ENCODE data around the gene TSPEAR.
"Not testable (repeated sequence)": the region's sequence is repeated elsewhere in the genome, so short reads cannot be mapped to it uniquely, and the experiment has no call there.

TSPEAR gene

DNA sequence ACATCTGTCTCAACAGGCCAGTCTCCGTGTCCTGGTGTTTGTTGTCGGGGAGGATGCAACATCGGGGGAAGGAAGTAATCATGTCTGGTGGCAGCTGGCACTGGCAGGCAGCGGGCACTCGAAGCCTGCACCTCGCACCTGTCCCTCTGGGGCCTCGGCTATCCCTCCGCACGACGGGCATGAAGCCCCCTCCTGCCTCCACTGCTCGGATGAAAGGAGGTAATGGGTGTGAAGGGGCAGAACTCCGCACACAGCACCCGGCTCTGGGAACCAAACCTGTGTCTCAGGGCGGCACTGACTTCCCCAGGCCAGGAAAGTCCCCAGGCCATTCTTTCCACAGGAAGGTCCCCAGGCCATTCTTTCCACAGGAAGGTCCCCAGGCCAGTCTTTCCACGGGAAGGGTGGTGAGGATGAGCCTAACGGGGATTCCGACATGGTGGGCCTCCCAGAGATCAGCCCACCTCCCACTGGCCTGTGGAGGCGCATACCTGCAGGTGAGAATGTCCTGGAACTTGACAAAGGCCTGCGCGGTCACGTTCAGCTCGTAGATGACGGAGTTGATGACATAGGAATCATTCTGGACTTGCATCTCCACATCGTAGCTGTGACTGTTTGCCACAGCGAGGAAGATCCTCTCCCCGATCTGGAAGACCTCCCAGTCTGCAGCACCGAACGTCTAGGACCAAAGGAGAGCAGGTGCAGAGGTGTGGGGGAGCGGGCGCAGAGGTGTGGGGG is 202.5 kb downstream of the TSPEAR start:
- DNase-seq (ENCODE audit: low read depth in 1 of 2, low spot score in 1 of 2): no peak

DNA sequence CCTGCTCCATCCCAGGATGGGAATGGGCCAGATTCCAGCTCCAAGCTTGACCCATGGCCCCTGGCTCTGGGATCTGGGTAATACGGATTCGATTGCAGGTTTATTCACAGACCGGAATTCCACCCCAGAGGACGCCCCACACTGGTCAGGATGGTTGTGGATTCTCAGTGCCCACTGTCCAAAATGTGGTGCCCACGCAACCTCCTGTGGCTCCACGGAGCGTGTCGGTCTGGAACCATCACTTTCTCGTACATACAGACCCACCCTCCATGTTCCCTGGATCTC is 203.0 kb downstream of the TSPEAR start:
- no peak for DNase-seq (ENCODE audit: low read depth in 1 of 2, low spot score in 1 of 2)

GRCh38 chr21:44507673-44508425 is 203.5 kb downstream of the TSPEAR start:
- DNase-seq (ENCODE audit: low read depth in 1 of 2, low spot score in 1 of 2): no peak

DNA sequence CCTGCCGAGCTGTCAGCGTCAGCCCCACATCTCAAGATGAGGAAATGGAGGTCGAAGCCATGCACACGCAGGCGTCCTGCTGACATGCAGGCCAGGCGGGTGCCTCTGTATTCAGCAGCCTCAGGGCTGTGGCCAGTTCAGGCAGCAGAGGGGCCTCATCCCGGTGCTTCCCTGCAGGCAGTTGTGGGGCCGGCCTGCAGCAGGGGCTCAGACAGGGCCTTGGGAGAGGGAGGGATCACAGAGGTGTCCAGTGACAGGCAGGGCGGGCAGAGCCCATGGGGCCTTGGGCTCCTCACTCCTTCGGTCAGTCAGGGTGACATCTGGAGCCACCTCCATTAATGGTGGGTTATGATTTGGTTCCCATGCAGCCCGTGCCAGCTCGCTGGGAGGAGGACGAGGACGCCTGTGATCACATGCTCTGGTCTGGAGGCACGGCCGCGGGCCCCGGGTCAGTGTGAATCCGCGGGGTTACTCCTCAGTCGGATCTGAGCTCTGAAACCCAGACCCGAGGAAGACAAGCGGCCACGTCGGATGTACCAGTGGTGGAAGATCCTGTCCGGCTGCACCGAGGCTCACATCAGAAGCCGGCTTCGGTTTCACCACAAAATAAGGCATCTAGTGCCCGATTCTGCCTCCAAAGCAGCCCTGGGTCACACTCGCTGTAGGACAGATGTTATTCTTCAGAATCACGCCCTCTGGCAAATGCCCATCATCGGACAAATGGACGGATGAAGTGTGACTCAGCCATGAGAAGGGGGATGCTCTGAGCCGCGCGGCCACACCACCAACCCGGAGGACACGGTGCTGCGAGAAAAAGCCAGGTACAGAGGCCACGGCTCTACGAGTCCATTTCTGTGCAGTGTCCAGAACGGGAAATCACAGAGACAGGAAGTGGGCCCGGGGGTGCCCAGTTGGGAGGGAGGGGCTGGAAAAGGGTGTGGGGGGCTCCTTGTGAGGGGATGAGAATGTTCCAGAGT is 204.8 kb downstream of the TSPEAR start:
- no peak for DNase-seq (ENCODE audit: low read depth in 1 of 2, low spot score in 1 of 2)

GRCh38 chr21:44505673-44506278 is 205.6 kb downstream of the TSPEAR start:
- DNase-seq (ENCODE audit: low read depth in 1 of 2, low spot score in 1 of 2): no peak

DNA sequence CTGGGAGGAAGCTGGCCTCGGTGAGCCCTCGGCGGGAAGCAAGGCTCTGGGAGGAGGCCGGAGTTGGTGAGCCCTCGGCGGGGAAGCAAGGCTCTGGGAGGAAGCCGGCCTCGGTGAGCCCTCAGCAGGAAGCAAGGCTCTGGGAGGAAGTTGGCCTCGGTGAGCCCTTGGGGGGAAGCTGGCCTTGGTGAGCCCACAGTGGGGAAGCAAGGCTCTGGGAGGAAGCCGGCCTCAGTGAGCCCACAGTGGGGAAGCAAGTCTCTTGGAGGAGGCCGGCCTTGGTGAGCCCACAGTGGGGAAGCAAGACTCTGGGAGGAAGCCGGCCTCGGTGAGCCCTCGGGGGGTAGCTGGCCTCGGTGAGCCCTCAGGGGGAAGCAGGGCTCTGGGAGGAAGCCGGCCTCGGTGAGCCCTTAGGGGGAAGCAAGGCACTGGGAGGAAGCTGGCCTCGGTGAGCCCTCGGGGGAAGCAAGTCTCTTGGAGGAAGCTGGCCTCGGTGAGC is 207.4 kb downstream of the TSPEAR start:
- no peak for DNase-seq (ENCODE audit: low read depth in 1 of 2, low spot score in 1 of 2)

GRCh38 chr21:44503006-44503889 is 208.1 kb downstream of the TSPEAR start:
- DNase-seq (ENCODE audit: low read depth in 1 of 2, low spot score in 1 of 2): not testable (repeated sequence)

- DNase-seq (ENCODE audit: low read depth in 1 of 2, low spot score in 1 of 2): no peak
Observed at GRCh38 chr21:44502171-44502958, 209.0 kb downstream of the TSPEAR start.

- no peak for DNase-seq (ENCODE audit: low read depth in 1 of 2, low spot score in 1 of 2)
Observed at GRCh38 chr21:44500111-44500510, 211.3 kb downstream of the TSPEAR start.

DNA sequence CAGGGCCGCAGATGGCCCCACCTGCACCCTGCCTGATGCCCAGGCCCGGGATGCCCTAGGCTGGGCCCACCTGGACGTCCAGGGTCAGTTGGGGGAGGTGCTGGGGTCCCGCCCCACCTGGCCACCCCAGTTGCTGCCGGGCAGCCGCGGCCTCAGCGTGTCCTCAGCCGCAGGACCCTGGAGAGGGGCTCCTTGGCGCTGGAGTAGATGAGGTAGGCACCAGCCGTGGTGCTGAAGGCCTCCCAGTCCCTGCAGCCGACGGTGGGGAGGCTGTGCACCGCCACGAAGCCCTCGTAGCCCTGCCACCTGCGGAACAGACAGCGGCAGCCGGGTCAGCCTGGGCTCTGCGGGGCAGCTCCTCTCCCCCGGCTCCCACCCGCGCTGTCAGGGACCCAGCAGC is 211.7 kb downstream of the TSPEAR start:
- DNase-seq (ENCODE audit: low read depth in 1 of 2, low spot score in 1 of 2): no peak

GRCh38 chr21:44499211-44499560 is 212.2 kb downstream of the TSPEAR start:
- no peak for DNase-seq (ENCODE audit: low read depth in 1 of 2, low spot score in 1 of 2)

DNA sequence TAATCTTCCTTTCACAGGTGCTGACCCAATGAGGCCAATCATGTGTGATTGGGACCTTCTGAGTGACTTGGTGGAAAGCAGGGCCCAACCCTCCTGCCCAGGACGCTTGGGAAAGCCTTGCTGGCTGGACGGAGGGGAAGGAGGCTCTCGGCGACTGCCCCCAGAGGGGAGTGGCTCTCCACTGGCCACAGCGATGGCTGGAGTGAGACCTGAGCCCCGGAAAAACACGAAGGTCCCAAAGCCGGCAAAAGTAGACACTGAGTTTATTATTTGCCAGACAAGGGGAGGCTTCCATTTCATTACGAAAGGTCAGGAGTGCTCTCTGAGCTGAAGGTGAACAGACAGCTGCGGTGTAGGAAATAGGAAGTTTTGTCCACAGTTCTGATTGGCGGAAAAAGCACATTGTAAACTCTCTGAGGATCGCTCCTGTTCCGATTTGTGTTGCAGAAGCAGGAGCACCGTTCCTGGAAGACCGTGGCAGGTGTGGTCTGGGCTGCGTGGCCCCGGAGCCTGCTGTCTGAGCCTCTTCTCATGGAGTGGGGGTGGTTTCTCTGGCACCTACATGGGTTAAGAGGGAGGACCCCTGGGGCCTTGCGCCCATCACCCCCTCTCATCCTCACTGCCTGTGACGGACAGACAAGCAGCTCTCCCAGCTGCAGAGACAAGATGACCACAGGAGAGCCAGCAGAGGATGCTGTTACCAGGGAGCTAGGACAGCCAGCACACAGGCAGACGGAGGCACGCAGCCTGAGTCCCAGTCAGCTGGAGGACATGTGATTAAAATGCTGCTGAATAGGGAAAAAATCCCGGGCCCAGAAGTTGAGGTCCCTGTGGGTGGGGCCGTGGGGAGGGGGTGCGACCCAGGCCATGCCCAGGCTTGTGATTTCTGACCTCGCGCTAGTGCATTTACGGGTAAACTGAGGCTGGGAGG is 212.8 kb downstream of the TSPEAR start:
- DNase-seq (ENCODE audit: low read depth in 1 of 2, low spot score in 1 of 2): no peak

GRCh38 chr21:44497703-44498126 is 213.7 kb downstream of the TSPEAR start:
- DNase-seq (ENCODE audit: low read depth in 1 of 2, low spot score in 1 of 2): no peak

DNA sequence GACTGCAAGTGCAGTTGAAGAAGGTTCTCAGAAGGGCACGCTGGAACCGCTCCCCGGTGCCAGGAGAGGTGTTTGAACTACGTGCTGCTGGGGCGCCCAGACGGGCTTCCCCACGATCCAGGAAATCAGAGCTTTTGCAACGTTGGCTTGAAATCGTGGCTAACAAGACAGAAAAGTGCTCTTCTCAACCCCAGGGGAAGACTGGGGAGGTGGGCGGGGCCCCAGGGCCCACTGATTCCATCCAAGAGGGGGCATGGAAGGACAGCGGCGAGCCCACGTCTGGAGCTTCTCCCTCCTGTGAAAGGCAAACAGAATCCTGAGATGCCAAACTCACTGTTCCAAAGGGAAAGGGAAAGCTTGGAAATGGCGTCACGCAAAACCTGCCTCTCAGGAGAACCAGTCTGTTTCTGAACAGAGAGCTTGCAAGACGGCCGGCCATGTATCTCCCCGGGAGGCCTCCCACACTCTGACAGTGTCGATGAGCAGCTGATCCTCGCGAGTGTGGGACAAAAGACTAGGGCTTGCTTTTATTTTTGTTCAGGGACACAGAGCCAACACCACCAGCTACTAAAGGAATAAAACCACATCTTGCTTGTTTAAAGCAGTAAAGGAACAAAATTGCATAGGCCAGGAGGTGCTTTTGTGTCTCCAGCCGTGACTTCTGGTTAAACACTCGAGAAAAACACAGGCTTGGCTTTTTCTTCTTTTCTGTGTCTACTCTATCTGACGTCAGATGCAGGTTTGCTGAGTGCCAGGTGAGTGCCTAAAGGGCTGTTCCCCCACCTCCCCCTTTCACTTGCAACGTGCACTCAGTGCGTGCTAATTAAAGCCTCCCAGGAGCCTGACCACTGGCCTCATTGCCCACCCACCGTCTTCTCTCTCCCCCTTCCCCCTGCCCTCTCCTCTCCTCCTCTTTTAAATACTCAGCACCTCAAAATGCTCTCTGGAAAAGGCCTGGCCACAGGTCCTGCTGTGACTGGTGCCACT is 214.5 kb downstream of the TSPEAR start:
- no peak for DNase-seq (ENCODE audit: low read depth in 1 of 2, low spot score in 1 of 2)

- DNase-seq (ENCODE audit: low read depth in 1 of 2, low spot score in 1 of 2): no peak
Observed at GRCh38 chr21:44495611-44496563, 215.5 kb downstream of the TSPEAR start.

GRCh38 chr21:44494956-44495355 is 216.4 kb downstream of the TSPEAR start:
- DNase-seq (ENCODE audit: low read depth in 1 of 2, low spot score in 1 of 2): no peak

Data from activated T-helper 1 cell treated with anti-CD3 and anti-CD28 coated beads, Interleukin-2, amount 50 U/mL, for 16 hours (primary cell).